GM18868 (cell line): ENCODE data around the gene SLC35D2.

Source experiments
- ATAC-seq: cut with Tn5 transposase; IDR thresholded peaks from one replicate; pipeline ENCODE4 v1.9.1; 2021; ENCODE audit warnings: mild to moderate bottlenecking, moderate library complexity; ENCODE audit not compliant: unreplicated experiment

SLC35D2 gene

GRCh38 chr9:96383165-96383942 is at the start of gene SLC35D2:
TSS of gene SLC35D2 (minus strand) at chr9:96383711. CDS start at chr9:96383634, 77 bp downstream.
- ATAC-seq = no peak

- ATAC-seq = no peak
Measured at GRCh38 chr9:96430377-96430776, 46.9 kb upstream of the SLC35D2 start.

GRCh38 chr9:96429732-96430131 is 46.2 kb upstream of the SLC35D2 start:
- ATAC-seq = no peak

- no peak for ATAC-seq
Measured at GRCh38 chr9:96425500-96426169, 42.1 kb upstream of the SLC35D2 start.

- no peak for ATAC-seq
Measured at GRCh38 chr9:96423985-96424336, 40.5 kb upstream of the SLC35D2 start.

- ATAC-seq = no peak
Measured at GRCh38 chr9:96423322-96423984, 39.9 kb upstream of the SLC35D2 start.

GRCh38 chr9:96420468-96421219 is 37.1 kb upstream of the SLC35D2 start:
- ATAC-seq = no peak

GRCh38 chr9:96419691-96419969 is 36.1 kb upstream of the SLC35D2 start:
- no peak for ATAC-seq

GRCh38 chr9:96418920-96419690 is 35.6 kb upstream of the SLC35D2 start:
- peak; percentile 42 for ATAC-seq

GRCh38 chr9:96418083-96418919 is 34.8 kb upstream of the SLC35D2 start, which contains the start of gene ZNF367:
TSS of gene ZNF367 (minus strand) at chr9:96418370. CDS start at chr9:96418032, 338 bp downstream.
- ATAC-seq = peak; percentile 65

- ATAC-seq = no peak
Measured at GRCh38 chr9:96417661-96418082, 34.2 kb upstream of the SLC35D2 start.

GRCh38 chr9:96417051-96417586 is 33.6 kb upstream of the SLC35D2 start:
- ATAC-seq = peak; percentile 17

GRCh38 chr9:96413302-96414221 is 30.1 kb upstream of the SLC35D2 start:
- ATAC-seq = peak; percentile 35

- no peak for ATAC-seq
Measured at GRCh38 chr9:96412174-96412913, 28.8 kb upstream of the SLC35D2 start.

- no peak for ATAC-seq
Measured at GRCh38 chr9:96411129-96411838, 27.8 kb upstream of the SLC35D2 start.

GRCh38 chr9:96408409-96409280 is 25.1 kb upstream of the SLC35D2 start:
- ATAC-seq = no peak
